ENCODE measurements around the gene TTC31.

Gene TTC31

GRCh38 chr2:74505448-74506246 is 22.8 kb downstream of the TTC31 start:
- DNase-seq: no peak

GRCh38 chr2:74507145-74507925 is 24.5 kb downstream of the TTC31 start, which contains the start of gene PCGF1:
TSS of gene PCGF1 (minus strand) at chr2:74507695. CDS start at chr2:74507668, 27 bp downstream.
- peak; percentile 99 for DNase-seq

- DNase-seq: no peak
Measured at GRCh38 chr2:74507926-74508520, 25.1 kb downstream of the TTC31 start.

- no peak for DNase-seq
Measured at GRCh38 chr2:74510272-74510671, 27.4 kb downstream of the TTC31 start.

GRCh38 chr2:74511104-74511989 is 28.5 kb downstream of the TTC31 start:
- DNase-seq: no peak

GRCh38 chr2:74512744-74513604 is 30.1 kb downstream of the TTC31 start:
- DNase-seq: no peak

- no peak for DNase-seq
Measured at GRCh38 chr2:74513605-74514367, 30.9 kb downstream of the TTC31 start.

GRCh38 chr2:74514368-74515270 is 31.7 kb downstream of the TTC31 start, which contains the start of gene TLX2:
TSS of gene TLX2 (plus strand) at chr2:74514450. CDS start at chr2:74514807, 357 bp downstream.
- DNase-seq: no peak

GRCh38 chr2:74515271-74515980 is 32.5 kb downstream of the TTC31 start:
- no peak for DNase-seq

GRCh38 chr2:74515981-74516633 is 33.2 kb downstream of the TTC31 start:
- peak; percentile 74 for DNase-seq

- DNase-seq: no peak
Measured at GRCh38 chr2:74516650-74517049, 33.8 kb downstream of the TTC31 start.

GRCh38 chr2:74522516-74522915 is 39.6 kb downstream of the TTC31 start:
- no peak for DNase-seq

GRCh38 chr2:74524005-74524404 is 41.1 kb downstream of the TTC31 start:
- no peak for DNase-seq

- DNase-seq: no peak
Measured at GRCh38 chr2:74524955-74525716, 42.3 kb downstream of the TTC31 start.

GRCh38 chr2:74525717-74526648 is 43.1 kb downstream of the TTC31 start, which contains the start of gene DQX1:
TSS of gene DQX1 (minus strand) at chr2:74526231. CDS start at chr2:74525729, 502 bp downstream.
- DNase-seq: no peak

- no peak for DNase-seq
Measured at GRCh38 chr2:74526649-74527230, 43.9 kb downstream of the TTC31 start.
